GM10847 (cell line): ENCODE results near the gene TNNI3K.

ENCODE experiments used
- POLR2A ChIP-seq: IDR thresholded peaks from 2 replicates; pipeline ENCODE4 v1.6.1; 2011; ENCODE audit not compliant: insufficient read length; ENCODE audit errors: extremely low read depth

The TNNI3K gene

GRCh38 chr1:74235153-74235552, at the start of gene TNNI3K:
TNNI3K (plus strand) TSS chr1:74235387; CDS start chr1:74235452, 65 bp downstream.
- no peak for TF ChIP-seq POLR2A

- TF ChIP-seq POLR2A: no peak
Observed at GRCh38 chr1:74193908-74194307, 41.3 kb upstream of the TNNI3K start.

- TF ChIP-seq POLR2A: no peak
Observed at GRCh38 chr1:74195339-74195738, 39.8 kb upstream of the TNNI3K start.

GRCh38 chr1:74197255-74197654, 37.9 kb upstream of the TNNI3K start:
- TF ChIP-seq POLR2A: no peak

GRCh38 chr1:74197657-74198552, 37.3 kb upstream of the TNNI3K start, which contains the start of the genes FPGT and LRRIQ3:
FPGT (plus strand) TSS chr1:74198242; CDS start chr1:74198279, 37 bp downstream.
LRRIQ3 (minus strand) TSS chr1:74198176; CDS start chr1:74183684, 14,492 bp downstream.
- peak; percentile 55 for TF ChIP-seq POLR2A

GRCh38 chr1:74199504-74199903, 35.7 kb upstream of the TNNI3K start:
- TF ChIP-seq POLR2A: no peak

GRCh38 chr1:74205266-74205665, 29.9 kb upstream of the TNNI3K start:
- no peak for TF ChIP-seq POLR2A

GRCh38 chr1:74215229-74215628, 20.0 kb upstream of the TNNI3K start:
- TF ChIP-seq POLR2A: no peak

- TF ChIP-seq POLR2A: no peak
Observed at GRCh38 chr1:74222701-74223100, 12.5 kb upstream of the TNNI3K start.

GRCh38 chr1:74223453-74223852, 11.7 kb upstream of the TNNI3K start:
- no peak for TF ChIP-seq POLR2A

GRCh38 chr1:74236440-74236839, 1.3 kb downstream of the TNNI3K start:
- TF ChIP-seq POLR2A: no peak

GRCh38 chr1:74237035-74237434, 1.8 kb downstream of the TNNI3K start:
- no peak for TF ChIP-seq POLR2A

- TF ChIP-seq POLR2A: no peak
Observed at GRCh38 chr1:74237787-74238186, 2.6 kb downstream of the TNNI3K start.

- TF ChIP-seq POLR2A: no peak
Observed at GRCh38 chr1:74245168-74245772, 10.1 kb downstream of the TNNI3K start.

GRCh38 chr1:74246315-74246714, 11.1 kb downstream of the TNNI3K start:
- no peak for TF ChIP-seq POLR2A

GRCh38 chr1:74247881-74248528, 12.8 kb downstream of the TNNI3K start:
- TF ChIP-seq POLR2A: no peak
